ENCODE data around the gene ZMYND8. TPM values are rescaled to one million over a fixed set of nuclear protein-coding genes. Genes with fewer than 3 reads are reported as not detected.

ZMYND8 gene
- total and polyA plus RNA-seq, 7 donors, result 7.8 to 46.0 (median 24.8) TPM

DNA sequence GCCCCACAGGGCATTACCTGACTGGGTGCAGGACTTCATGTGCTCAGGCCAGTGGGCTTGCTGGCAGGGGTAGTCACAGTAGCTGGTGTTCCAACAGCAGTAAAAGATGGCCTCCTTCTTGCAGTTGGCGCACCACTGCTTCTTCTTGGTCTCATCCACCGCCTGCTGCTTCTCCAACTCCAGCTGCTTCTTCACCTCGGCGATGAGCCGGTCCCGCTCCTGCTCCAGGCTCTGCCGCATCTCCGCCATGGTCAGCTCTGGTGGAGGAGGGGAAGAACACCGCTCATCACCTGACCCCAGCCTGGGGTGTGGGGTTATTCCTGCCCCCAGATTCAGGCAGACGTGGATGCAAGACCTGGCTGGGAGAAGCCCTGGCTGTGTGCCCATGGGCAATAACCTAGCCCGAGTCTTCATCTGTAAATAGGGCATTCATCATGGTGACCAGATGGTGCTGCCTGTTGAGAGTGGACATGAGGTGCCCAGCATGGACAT is 132.2 kb downstream of the ZMYND8 start:
- no peak for DNase-seq
- H3K4me1 ChIP-seq, result peaks cover 0 to 4% (median 0%) of the 10 kb centered on the region in 4 donors
- no peaks in the 10 kb centered on the region for H3K27me3 ChIP-seq
- H3K4me3 ChIP-seq, result no peak overlapping the region
- TF ChIP-seq EP300 (IDR thresholded peaks at IDR 0.05) (no peak), POLR2AphosphoS5 (IDR thresholded peaks at IDR 0.05) (no peak), POLR2A (IDR thresholded peaks at IDR 0.05) (no peak)
- TF ChIP-seq, protein P1, sequence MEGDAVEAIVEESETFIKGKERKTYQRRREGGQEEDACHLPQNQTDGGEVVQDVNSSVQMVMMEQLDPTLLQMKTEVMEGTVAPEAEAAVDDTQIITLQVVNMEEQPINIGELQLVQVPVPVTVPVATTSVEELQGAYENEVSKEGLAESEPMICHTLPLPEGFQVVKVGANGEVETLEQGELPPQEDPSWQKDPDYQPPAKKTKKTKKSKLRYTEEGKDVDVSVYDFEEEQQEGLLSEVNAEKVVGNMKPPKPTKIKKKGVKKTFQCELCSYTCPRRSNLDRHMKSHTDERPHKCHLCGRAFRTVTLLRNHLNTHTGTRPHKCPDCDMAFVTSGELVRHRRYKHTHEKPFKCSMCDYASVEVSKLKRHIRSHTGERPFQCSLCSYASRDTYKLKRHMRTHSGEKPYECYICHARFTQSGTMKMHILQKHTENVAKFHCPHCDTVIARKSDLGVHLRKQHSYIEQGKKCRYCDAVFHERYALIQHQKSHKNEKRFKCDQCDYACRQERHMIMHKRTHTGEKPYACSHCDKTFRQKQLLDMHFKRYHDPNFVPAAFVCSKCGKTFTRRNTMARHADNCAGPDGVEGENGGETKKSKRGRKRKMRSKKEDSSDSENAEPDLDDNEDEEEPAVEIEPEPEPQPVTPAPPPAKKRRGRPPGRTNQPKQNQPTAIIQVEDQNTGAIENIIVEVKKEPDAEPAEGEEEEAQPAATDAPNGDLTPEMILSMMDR (IDR thresholded peaks at IDR 0.05), result no peak
- WGBS, 2 donors, result 89 to 95% methylated on average over 11 of the region's 11 CpGs
- intact Hi-C loops (cut with DNase I), result no loop called here
- H3K36me3 ChIP-seq, result peaks cover 13 to 99% (median 70%) of the 10 kb centered on the region in 4 donors
- no peak overlapping the region for H3K27ac ChIP-seq
- no peaks in the 10 kb centered on the region for H3K9me3 ChIP-seq

DNA sequence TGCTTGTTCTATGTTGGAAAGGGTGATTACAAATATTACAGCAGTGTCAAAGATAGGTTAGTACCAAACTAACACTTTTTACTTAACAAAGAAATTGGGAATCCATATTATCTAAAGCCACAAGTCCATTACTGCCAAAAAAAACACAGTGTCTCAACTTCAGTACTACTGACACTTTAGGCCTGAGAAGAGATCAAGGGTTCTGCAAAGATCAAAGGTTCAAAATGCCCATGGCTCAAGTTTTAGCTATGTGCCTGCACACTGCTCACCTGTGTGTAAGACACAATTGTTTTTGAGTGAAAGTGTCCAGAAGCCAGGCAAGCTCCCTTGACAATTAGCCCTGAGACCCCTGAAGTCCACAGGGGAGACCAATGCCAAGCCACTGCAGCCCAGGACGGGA is 132.6 kb downstream of the ZMYND8 start:
- Histone ChIP-seq H3K4me1 (peaks cover 0 to 4% (median 0%) of the 10 kb centered on the region in 4 donors), H3K9me3 (no peaks in the 10 kb centered on the region), H3K4me3 (no peak overlapping the region), H3K36me3 (peaks cover 13 to 99% (median 66%) of the 10 kb centered on the region in 4 donors), H3K27ac (no peak overlapping the region), H3K27me3 (no peaks in the 10 kb centered on the region)
- no peak for TF ChIP-seq POLR2AphosphoS5 (IDR thresholded peaks at IDR 0.05)
- TF ChIP-seq, protein P1 (IDR thresholded peaks at IDR 0.05), result no peak
- TF ChIP-seq EP300 (IDR thresholded peaks at IDR 0.05), result no peak
- TF ChIP-seq POLR2A (IDR thresholded peaks at IDR 0.05), result no peak
- intact Hi-C loops (cut with DNase I), result no loop called here
- 97 to 98% methylated on average over 1 of the region's 1 CpG for WGBS, 2 donors
- no peak for DNase-seq

DNA sequence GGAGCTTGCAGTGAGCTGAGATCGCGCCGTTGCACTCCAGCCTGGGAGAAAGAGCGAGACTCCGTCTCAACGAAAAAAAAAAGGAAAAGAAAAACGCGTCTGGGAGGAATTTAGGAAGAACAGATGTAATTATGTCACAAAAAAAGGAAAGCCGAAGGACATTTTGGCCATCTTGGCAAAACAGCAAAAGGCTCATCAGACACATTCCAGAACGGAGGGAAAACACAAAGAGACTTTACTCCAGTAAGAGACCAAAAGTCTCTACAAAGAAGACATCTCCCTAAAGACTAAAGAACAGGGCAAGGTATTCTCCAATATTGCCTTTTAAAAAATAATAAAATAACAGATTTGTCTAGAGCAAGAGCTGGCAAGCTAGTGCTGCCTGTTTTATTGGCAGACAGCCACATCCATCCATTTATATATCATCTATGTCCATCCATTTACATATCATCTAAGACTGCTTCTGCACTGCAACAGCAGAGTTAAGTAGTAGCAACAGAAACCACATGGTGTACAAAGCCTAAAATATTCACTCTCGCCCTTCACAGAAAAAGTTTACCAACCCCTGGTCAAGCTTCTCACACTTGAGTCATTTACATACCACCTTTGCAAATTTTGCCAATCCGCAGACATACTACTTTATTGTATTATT is 133.9 kb downstream of the ZMYND8 start:
- intact Hi-C loops (cut with DNase I), result no loop called here

DNA sequence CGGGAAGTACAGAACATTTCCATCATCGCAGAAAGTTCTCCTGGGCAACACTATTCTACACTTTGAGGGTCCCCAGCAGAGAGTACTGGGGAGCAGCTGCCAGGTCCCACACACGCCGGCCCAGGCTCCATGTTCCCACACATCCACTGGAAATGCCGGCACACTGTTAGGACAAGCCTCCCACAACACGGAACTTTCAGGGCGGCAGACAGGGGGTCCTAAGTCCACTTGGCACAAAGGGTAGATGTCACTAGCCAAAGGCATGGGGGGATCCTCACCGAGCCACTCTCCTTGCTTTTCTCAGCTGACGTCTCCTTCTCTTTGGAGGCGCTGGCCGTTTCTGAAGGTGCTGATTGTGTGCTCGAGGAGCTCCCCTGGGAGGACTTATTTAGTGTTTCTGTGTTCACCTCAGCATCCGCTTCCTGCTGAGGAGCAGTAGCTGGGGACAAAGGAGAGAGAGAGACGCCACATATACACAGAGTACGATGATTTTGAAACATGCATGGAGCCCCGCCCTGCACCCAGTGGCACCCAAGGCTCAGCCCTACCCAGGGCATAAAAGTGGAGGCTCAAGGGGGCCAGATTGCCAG is 135.4 kb downstream of the ZMYND8 start:
- intact Hi-C loops (cut with DNase I), result no loop called here
- Histone ChIP-seq H3K27ac (no peak overlapping the region), H3K4me1 (peaks cover 0 to 10% (median 0%) of the 10 kb centered on the region in 4 donors), H3K27me3 (no peaks in the 10 kb centered on the region), H3K36me3 (peaks cover 13 to 97% (median 50%) of the 10 kb centered on the region in 4 donors), H3K4me3 (no peak overlapping the region), H3K9me3 (no peaks in the 10 kb centered on the region)
- TF ChIP-seq POLR2AphosphoS5 (IDR thresholded peaks at IDR 0.05), result no peak
- TF ChIP-seq, protein P1 (IDR thresholded peaks at IDR 0.05), result no peak
- no peak for TF ChIP-seq EP300 (IDR thresholded peaks at IDR 0.05)
- TF ChIP-seq POLR2A (IDR thresholded peaks at IDR 0.05), result no peak
- no peak for DNase-seq
- WGBS, 2 donors, result 85 to 91% methylated on average over 16 of the region's 16 CpGs

More for the DNA sequence above, 133.9 kb downstream of the ZMYND8 start:
- no peak overlapping the region for H3K4me3 ChIP-seq
- WGBS, 2 donors, result 92 to 95% methylated on average over 12 of the region's 12 CpGs
- H3K27me3 ChIP-seq, result no peaks in the 10 kb centered on the region
- H3K27ac ChIP-seq, result no peak overlapping the region
- TF ChIP-seq POLR2A (IDR thresholded peaks at IDR 0.05) (no peak), EP300 (IDR thresholded peaks at IDR 0.05) (no peak), POLR2AphosphoS5 (IDR thresholded peaks at IDR 0.05) (no peak)
- TF ChIP-seq, protein P1 (IDR thresholded peaks at IDR 0.05), result no peak
- H3K9me3 ChIP-seq, result no peaks in the 10 kb centered on the region
- no peak for DNase-seq
- peaks cover 13 to 97% (median 59%) of the 10 kb centered on the region in 4 donors for H3K36me3 ChIP-seq
- peaks cover 0 to 9% (median 0%) of the 10 kb centered on the region in 4 donors for H3K4me1 ChIP-seq
